ENCODE measurements around the gene AASS.

The AASS gene

GRCh38 chr7:122166275-122166674, 22.2 kb upstream of the AASS start:
- DNase-seq: no peak
- Histone ChIP-seq H3K27me3 (ENCODE audit: insufficient read depth, low read depth, severe bottlenecking) (no peaks in the 10 kb centered on the region), H3K27ac (no peak overlapping the region), H3K9me3 (ENCODE audit: severe bottlenecking) (no peaks in the 10 kb centered on the region), H3K4me3 (ENCODE audit: low read depth, low read length) (no peak overlapping the region), H3K36me3 (no peaks in the 10 kb centered on the region)
- no peak for TF ChIP-seq CTCF (IDR thresholded peaks at IDR 0.05; ENCODE audit: low read depth, low read length)

- no peak for DNase-seq
- Histone ChIP-seq H3K36me3 (no peaks in the 10 kb centered on the region), H3K27me3 (ENCODE audit: insufficient read depth, low read depth, severe bottlenecking) (no peaks in the 10 kb centered on the region), H3K27ac (no peak overlapping the region), H3K9me3 (ENCODE audit: severe bottlenecking) (no peaks in the 10 kb centered on the region), H3K4me3 (ENCODE audit: low read depth, low read length) (no peak overlapping the region)
- no peak for TF ChIP-seq CTCF (IDR thresholded peaks at IDR 0.05; ENCODE audit: low read depth, low read length)
These were observed 17.6 kb upstream of the AASS start for GRCh38 chr7:122161628-122162027.

- Histone ChIP-seq H3K9me3 (ENCODE audit: severe bottlenecking) (no peaks in the 10 kb centered on the region), H3K27ac (no peak overlapping the region), H3K4me3 (ENCODE audit: low read depth, low read length) (no peak overlapping the region), H3K36me3 (no peaks in the 10 kb centered on the region), H3K27me3 (ENCODE audit: insufficient read depth, low read depth, severe bottlenecking) (no peaks in the 10 kb centered on the region)
- DNase-seq: no peak
- TF ChIP-seq CTCF (IDR thresholded peaks at IDR 0.05; ENCODE audit: low read depth, low read length): no peak
These were observed 11.5 kb upstream of the AASS start for GRCh38 chr7:122155566-122155965.

GRCh38 chr7:122148878-122149277, 4.8 kb upstream of the AASS start:
- H3K27ac ChIP-seq: no peak overlapping the region
- no peaks in the 10 kb centered on the region for H3K27me3 ChIP-seq (ENCODE audit: insufficient read depth, low read depth, severe bottlenecking)
- no peak for TF ChIP-seq CTCF (IDR thresholded peaks at IDR 0.05; ENCODE audit: low read depth, low read length)
- H3K9me3 ChIP-seq (ENCODE audit: severe bottlenecking): no peaks in the 10 kb centered on the region
- DNase-seq: no peak
- no peaks in the 10 kb centered on the region for H3K36me3 ChIP-seq
- H3K4me3 ChIP-seq (ENCODE audit: low read depth, low read length): no peak overlapping the region

DNA sequence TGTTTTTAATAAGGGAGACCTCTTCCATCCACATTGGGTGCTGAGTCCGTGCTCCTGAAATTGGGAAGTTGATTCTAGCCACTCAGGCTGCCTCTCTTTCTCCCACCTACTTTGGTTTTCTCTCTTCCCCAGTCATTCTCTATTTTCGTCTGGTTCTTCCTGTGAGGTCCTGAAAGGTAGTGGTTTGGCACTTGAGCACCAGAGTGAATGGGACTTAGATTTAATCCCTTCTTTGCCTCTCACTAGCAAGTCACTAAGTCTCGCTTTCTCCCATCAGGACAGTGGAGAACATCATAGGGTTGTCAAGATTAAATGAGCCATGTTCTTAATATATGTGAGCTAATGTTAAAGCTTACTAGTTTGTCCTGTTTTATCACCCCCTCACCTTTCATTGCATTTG, 4.0 kb upstream of the AASS start:
- no peak for TF ChIP-seq CTCF (IDR thresholded peaks at IDR 0.05; ENCODE audit: low read depth, low read length)
- Histone ChIP-seq H3K9me3 (ENCODE audit: severe bottlenecking) (no peaks in the 10 kb centered on the region), H3K27ac (no peak overlapping the region), H3K36me3 (no peaks in the 10 kb centered on the region), H3K4me3 (ENCODE audit: low read depth, low read length) (no peak overlapping the region), H3K27me3 (ENCODE audit: insufficient read depth, low read depth, severe bottlenecking) (no peaks in the 10 kb centered on the region)
- no peak for DNase-seq

- H3K27me3 ChIP-seq (ENCODE audit: insufficient read depth, low read depth, severe bottlenecking): no peaks in the 10 kb centered on the region
- no peak for DNase-seq
- H3K36me3 ChIP-seq: no peaks in the 10 kb centered on the region
- TF ChIP-seq CTCF (IDR thresholded peaks at IDR 0.05; ENCODE audit: low read depth, low read length): no peak
- no peak overlapping the region for H3K4me3 ChIP-seq (ENCODE audit: low read depth, low read length)
- H3K9me3 ChIP-seq (ENCODE audit: severe bottlenecking): no peaks in the 10 kb centered on the region
- no peak overlapping the region for H3K27ac ChIP-seq
These were observed 2.0 kb upstream of the AASS start for GRCh38 chr7:122145937-122146645.
